ENCODE measurements around the gene WRAP53.

The WRAP53 gene

DNA sequence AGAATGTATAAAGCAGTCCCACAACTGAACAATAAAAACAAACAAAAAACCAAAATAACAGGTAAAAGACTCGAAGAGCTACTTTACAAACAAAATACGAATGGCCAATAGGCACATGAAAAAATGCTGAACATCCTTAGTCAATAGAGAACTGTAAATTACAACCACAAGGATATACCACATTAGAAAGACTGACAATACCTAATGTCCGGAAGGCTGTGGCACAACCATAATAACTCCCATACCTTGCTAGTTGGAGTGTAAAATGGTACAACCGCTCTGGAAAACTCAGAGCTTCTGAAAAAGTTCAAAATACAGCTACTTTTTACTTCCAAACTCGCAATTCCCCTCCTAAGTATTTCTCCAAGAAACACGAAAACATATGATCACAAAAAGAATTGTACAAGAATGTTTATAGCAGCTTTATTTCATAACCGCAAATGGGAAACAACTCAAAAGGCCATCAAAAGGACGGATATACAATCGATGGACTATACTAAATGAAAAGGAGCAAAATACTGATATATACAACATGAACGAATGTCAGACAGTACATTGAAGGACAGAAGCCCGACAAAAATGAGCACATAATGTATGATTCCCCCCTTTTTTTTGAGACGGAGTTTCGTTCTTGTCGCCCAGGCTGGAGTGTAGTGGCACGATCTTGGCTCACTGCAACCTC lies 3.3 kb upstream of the WRAP53 start:
- DNase-seq (ENCODE audit: low spot score): no peak

DNA sequence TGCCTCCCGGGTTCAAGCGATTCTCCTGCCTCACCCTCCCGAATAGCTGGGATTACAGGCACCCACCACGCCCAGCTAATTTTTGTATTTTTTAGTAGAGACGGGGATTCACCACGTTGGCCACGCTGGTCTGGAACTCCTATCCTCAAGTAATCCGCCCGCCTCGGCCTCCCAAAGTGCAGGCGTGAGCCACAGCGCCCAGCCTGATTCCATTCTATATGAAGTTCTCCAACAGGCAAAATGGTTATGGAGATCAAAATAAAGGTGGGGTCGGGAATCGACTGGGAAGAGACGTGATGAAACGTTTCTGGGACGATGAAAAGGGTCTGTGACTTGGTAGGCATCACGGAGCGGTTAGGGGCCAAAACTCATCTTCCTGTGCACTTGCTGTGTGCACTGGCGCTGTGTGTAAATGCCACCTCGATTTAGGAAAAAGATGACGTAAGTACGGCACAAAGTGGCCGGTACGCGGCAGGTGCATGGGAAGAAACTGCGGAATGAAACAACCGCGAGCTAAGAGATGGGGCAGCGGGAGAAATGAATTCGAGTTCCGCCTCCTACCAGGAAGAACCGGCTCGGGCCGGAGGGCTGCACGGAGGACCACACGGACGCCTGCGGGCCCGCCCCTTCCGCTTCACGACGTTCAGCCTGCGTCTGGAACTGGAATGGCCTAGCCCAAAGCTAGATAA lies 2.6 kb upstream of the WRAP53 start:
- DNase-seq (ENCODE audit: low spot score): peak; percentile 94

DNA sequence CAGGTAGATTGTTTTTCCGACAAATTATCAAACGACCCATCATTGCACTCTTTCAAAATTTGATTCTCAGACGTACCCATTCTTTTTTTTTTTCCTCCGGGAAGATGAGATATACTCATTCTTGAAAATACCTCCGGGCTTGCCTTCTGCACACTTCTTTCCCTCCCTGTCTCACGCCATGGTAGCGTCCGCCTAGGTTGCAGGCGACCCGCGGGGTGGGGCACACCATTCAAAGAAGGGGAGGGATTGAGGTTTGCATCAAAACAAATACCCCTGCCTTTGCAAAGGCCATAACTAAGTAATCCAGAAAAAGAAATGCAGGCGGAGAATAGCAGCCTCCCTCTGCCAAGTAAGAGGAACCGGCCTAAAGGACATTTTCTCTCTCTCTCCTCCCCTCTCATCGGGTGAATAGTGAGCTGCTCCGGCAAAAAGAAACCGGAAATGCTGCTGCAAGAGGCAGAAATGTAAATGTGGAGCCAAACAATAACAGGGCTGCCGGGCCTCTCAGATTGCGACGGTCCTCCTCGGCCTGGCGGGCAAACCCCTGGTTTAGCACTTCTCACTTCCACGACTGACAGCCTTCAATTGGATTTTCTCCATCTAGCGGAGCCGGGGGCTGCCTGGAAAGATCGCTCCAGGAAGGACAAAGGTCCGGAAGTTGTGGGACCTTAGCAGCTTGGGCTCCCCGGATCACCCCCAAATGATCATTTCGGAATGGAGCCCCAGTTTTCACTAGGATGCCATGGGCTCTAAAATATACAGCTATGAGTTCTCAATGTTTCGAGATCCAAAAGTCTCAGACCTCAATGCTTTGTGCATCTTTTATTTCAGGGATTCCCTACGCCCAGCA lies 1.8 kb upstream of the WRAP53 start:
- DNase-seq (ENCODE audit: low spot score): peak; percentile 81

DNA sequence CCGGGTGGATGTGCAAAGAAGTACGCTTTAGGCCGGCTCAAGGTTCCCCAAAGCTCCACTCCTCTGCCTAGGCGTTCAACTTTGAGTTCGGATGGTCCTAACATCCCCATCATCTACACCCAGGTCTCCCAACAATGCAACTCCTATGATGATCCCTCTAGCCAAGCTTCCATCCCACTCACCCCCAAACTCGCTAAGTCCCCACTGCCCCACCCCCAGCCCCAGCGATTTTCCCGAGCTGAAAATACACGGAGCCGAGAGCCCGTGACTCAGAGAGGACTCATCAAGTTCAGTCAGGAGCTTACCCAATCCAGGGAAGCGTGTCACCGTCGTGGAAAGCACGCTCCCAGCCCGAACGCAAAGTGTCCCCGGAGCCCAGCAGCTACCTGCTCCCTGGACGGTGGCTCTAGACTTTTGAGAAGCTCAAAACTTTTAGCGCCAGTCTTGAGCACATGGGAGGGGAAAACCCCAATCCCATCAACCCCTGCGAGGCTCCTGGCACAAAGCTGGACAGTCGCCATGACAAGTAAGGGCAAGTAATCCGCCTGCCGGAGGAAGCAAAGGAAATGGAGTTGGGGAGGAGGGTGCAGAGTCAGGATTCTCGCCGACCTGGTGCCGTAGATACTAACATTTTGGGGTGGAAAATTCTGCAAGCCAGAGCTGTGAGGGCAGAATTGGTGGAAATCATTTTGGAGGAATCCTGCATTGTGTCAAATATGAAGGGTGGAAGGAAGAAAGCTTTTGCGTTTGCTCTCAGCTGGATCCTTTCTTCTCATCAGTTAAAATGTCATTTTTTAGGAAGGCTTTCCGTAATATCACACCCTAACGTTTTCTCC lies 987 bp upstream of the WRAP53 start, which contains the start of gene TP53:
Gene TP53 (minus strand): TSS at position 419 of the 836 bp plus-strand sequence. CDS start 10,896 bp downstream, outside the sequence.
- peak; percentile 77 for DNase-seq (ENCODE audit: low spot score)

- DNase-seq (ENCODE audit: low spot score): no peak
These were observed 585 bp downstream of the WRAP53 start for GRCh38 chr17:7688808-7689316.

DNA sequence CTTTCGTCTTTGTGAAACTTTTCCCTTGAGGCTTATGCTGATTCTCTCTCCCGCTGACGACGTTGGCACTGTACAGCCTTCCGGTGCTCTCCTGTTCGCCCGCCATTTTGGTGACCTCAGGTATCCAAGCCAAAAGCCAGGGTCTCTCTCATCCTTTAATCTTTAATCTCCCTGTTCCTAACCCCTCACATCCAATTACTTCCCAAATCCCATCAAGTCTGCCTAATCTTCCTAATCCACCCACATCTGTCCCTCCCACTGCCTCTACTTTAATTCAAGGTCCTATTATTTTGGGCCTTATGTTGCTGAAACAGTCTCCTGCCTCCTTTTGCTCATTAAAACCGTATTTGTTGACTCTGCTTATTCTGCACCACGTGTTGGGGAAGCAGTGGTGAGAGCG lies 7.3 kb downstream of the WRAP53 start:
- DNase-seq (ENCODE audit: low spot score): no peak

- DNase-seq (ENCODE audit: low spot score): no peak
These were observed 9.7 kb downstream of the WRAP53 start for GRCh38 chr17:7697828-7698588.

DNA sequence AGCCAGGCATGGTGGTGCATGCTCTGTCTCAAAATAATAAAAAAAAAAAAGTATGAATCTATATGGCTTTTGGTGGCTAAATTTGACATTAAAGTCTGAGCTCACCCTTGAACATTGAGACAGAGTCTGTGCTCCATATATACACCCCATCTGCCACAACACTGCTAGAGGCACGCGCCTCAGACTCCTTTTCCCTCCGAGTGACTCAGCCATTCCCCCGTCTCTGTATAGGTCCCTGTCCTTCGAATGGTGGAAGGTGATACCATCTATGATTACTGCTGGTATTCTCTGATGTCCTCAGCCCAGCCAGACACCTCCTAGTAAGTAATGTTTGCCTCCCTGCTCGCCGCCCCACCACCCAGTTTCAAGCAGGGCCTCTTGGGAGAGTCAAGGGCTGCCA lies 12.2 kb downstream of the WRAP53 start:
- DNase-seq (ENCODE audit: low spot score): no peak

- no peak for DNase-seq (ENCODE audit: low spot score)
These were observed 13.4 kb downstream of the WRAP53 start for GRCh38 chr17:7701681-7702080.

DNA sequence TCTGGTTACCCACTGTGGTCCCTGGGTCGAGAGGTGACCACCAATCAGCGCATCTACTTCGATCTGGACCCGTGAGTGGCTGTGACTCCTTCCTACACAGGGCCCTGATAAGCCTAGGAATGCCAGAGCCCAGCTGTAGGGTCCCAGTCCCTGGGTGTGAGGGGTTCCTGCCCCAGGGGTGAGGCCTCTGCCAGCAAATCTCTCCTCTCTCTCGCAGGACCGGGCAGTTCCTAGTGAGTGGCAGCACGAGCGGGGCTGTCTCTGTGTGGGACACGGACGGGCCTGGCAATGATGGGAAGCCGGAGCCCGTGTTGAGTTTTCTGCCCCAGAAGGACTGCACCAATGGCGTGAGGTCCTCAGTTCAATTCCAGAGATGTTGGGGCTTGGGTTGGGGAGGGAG lies 14.5 kb downstream of the WRAP53 start:
- DNase-seq (ENCODE audit: low spot score): no peak

DNA sequence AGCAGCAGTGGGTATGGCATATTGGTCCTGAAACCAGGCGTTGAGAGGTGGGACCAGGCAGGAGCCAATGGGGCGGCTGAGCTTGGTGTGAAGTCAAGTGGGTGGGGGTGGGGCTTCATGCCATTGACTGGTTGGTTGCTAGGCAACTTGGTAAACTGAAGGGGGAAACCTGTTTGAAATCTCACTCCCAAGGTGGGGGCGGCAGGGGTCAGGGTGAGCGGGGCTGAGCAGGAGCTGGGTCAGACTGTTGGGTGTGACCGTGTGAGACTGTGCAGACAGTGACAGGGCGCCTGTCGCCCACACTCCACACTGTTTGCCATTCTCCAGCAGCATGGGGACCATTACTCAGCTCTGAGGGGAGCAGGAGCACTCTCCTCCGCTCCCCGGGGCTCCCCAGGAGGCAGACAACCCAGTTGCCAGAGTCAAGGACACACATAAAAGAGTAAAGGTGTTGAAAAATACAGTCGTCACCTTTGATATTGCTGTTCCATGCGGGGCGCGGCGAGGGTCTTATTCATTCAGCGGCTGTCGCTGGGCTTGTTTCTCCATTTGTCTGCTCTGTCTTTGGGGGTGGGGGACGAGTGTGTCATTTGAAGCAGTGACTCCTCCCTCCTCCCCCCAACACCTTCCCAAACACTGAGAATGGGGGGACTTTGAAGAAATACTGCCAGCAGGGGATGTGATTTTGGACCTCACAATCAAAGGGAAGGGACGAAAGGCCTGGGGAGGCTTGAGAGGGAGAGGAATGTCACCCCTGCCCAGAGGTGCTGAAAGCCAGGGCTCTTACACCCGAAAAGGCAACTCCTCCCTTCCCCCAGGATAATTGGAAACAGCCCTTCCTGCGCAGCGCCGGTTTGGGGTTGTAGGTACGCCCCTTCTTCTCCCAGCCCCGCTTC lies 15.6 kb downstream of the WRAP53 start:
- DNase-seq (ENCODE audit: low spot score): peak; percentile 57

GRCh38 chr17:7704601-7705268 lies 16.5 kb downstream of the WRAP53 start, which contains the start of gene EFNB3:
EFNB3 (plus strand) TSS chr17:7705202; CDS start chr17:7705599, 397 bp downstream.
- peak; percentile 43 for DNase-seq (ENCODE audit: low spot score)

DNA sequence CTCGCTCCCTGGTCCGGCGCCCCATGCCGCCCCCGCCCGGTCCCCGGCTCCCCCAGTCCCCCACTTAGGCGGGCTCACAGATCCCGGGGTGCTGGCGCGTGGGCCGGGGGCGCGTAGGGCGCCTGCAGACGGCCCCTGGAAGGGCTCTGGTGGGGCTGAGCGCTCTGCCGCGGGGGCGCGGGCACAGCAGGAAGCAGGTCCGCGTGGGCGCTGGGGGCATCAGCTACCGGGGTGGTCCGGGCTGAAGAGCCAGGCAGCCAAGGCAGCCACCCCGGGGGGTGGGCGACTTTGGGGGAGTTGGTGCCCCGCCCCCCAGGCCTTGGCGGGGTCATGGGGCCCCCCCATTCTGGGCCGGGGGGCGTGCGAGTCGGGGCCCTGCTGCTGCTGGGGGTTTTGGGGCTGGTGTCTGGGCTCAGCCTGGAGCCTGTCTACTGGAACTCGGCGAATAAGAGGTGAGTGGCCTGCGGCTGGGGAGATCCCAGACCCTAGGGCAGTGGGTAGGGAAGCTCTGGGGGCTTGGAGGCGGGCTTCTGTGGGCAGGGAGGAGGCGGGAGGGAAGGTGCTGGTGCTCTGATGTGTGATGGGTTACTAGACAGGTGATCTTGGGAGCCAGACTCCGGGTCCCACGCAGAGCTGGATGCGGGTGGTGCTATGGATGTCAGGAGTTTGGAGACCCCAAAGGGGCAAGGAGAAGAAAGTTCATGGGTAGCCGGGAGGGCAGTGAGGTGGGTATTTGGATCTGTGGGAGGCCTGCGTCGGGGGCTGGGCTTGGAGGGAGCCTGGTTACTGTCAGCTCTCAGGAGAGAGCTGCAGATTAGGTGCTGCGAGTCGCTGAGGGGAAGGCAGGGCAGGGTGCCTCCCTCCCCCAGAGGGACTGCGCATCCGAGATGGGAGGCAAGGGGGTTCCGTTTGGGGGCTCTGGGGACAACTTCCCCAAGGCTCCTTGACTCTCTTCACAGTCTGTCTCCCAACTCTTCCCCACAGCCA lies 17.3 kb downstream of the WRAP53 start:
- no peak for DNase-seq (ENCODE audit: low spot score)

- no peak for DNase-seq (ENCODE audit: low spot score)
These were observed 18.5 kb downstream of the WRAP53 start for GRCh38 chr17:7706631-7707354.

DNA sequence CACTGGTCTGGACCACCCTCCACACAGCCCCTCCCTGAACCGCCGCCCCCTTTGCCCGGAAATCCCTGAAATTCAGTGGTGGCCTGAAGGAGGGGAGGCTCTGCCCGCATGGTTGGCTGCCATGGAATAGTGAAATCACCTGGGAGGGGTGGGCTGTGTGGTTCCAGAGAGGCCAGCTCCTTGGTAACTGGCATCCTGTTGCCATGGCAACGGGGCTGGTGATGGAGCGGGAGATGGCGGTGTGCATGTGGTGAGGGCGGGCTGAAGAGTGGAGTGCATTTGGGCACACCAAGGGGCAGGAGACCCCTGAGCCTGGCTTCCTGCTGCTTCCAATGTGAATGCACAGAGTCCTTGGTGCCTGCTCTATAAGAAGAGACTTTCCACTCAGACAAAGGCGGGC lies 19.2 kb downstream of the WRAP53 start:
- DNase-seq (ENCODE audit: low spot score): no peak

GRCh38 chr17:7707858-7708750 lies 19.8 kb downstream of the WRAP53 start:
- DNase-seq (ENCODE audit: low spot score): no peak

All from AG20443 (cell line).